HUES6 (cell line): ENCODE measurements around the gene ACTN1.

Experiments
- H3K27ac ChIP-seq: 2 replicates; pipeline ENCODE4 v1.7.0; 2013; ENCODE audit warnings: low read depth, mild to moderate bottlenecking, low read length, inconsistent platforms
- H3K27me3 ChIP-seq: 2 replicates; pipeline ENCODE4 v1.6.1; 2013; ENCODE audit warnings: low read length; ENCODE audit not compliant: control insufficient read depth, insufficient read depth
- H3K36me3 ChIP-seq: 2 replicates; pipeline ENCODE4 v1.6.1; 2013; ENCODE audit warnings: low read length; ENCODE audit not compliant: control insufficient read depth, insufficient read depth
- H3K4me1 ChIP-seq: 2 replicates; pipeline ENCODE4 v1.6.1; 2013; ENCODE audit warnings: low read length; ENCODE audit not compliant: control insufficient read depth, insufficient read depth
- H3K4me3 ChIP-seq: 2 replicates; pipeline ENCODE4 v1.5.1; 2013; ENCODE audit warnings: low read depth, low read length
- H3K9ac ChIP-seq: one replicate; pipeline ENCODE4 v1.6.1; 2013; ENCODE audit warnings: mild to moderate bottlenecking, low read length
- H3K9me3 ChIP-seq: 2 replicates; pipeline ENCODE4 v1.6.1; 2013; ENCODE audit warnings: low read depth, low read length; ENCODE audit not compliant: control insufficient read depth, insufficient read depth

Gene ACTN1

GRCh38 chr14:68882235-68882634 is 96.9 kb downstream of the ACTN1 start:
- Histone ChIP-seq H3K27ac (no peak overlapping the region), H3K4me1 (no peaks in the 10 kb centered on the region), H3K27me3 (no peaks in the 10 kb centered on the region), H3K36me3 (peaks cover 95% of the 10 kb centered on the region), H3K9me3 (no peaks in the 10 kb centered on the region), H3K9ac (no peak overlapping the region), H3K4me3 (no peak overlapping the region)

- no peak overlapping the region for H3K4me3 ChIP-seq
- H3K36me3 ChIP-seq = peaks cover 98% of the 10 kb centered on the region
- H3K9ac ChIP-seq = no peak overlapping the region
- H3K27ac ChIP-seq = no peak overlapping the region
- no peaks in the 10 kb centered on the region for H3K9me3 ChIP-seq
- no peaks in the 10 kb centered on the region for H3K4me1 ChIP-seq
- H3K27me3 ChIP-seq = no peaks in the 10 kb centered on the region
Observed at GRCh38 chr14:68881396-68881795, 97.7 kb downstream of the ACTN1 start.

- no peaks in the 10 kb centered on the region for H3K27me3 ChIP-seq
- no peaks in the 10 kb centered on the region for H3K4me1 ChIP-seq
- H3K4me3 ChIP-seq = no peak overlapping the region
- H3K9ac ChIP-seq = no peak overlapping the region
- H3K9me3 ChIP-seq = no peaks in the 10 kb centered on the region
- peaks cover 99% of the 10 kb centered on the region for H3K36me3 ChIP-seq
- no peak overlapping the region for H3K27ac ChIP-seq
Observed at GRCh38 chr14:68880581-68881105, 98.5 kb downstream of the ACTN1 start.

GRCh38 chr14:68879841-68880575 is 99.1 kb downstream of the ACTN1 start:
- Histone ChIP-seq H3K36me3 (peaks cover 99% of the 10 kb centered on the region), H3K27me3 (no peaks in the 10 kb centered on the region), H3K9me3 (no peaks in the 10 kb centered on the region), H3K9ac (no peak overlapping the region), H3K4me3 (no peak overlapping the region), H3K4me1 (no peaks in the 10 kb centered on the region), H3K27ac (no peak overlapping the region)

DNA sequence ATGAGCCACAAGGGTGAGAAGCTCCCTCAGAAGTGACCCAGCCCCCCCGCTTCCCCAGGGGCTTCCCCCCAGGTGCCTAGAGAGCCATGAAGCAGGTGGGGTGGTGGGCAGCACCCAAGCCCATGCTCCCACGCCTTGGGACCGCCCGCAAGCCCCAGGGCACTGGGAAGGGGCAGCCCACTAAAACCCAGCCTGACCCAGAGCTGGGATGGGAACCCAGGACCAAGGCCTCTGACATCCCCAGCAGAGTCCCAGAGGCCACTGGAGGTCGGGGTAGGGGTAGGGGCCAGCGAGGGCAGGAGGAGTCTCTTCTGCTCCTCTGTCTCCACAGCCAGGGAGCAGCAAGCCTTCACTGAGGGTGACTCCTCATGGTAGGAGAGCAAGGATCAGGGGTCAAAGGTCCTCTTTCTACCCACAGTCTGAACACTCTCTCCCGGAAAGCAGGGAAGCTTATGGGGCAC is 99.8 kb downstream of the ACTN1 start:
- Histone ChIP-seq H3K9me3 (no peaks in the 10 kb centered on the region), H3K27ac (no peak overlapping the region), H3K36me3 (peaks cover 99% of the 10 kb centered on the region), H3K4me1 (no peaks in the 10 kb centered on the region), H3K9ac (no peak overlapping the region), H3K27me3 (no peaks in the 10 kb centered on the region), H3K4me3 (no peak overlapping the region)

GRCh38 chr14:68878908-68879307 is 100.2 kb downstream of the ACTN1 start:
- Histone ChIP-seq H3K27me3 (no peaks in the 10 kb centered on the region), H3K9me3 (no peaks in the 10 kb centered on the region), H3K4me1 (no peaks in the 10 kb centered on the region), H3K27ac (no peak overlapping the region), H3K4me3 (no peak overlapping the region), H3K36me3 (peaks cover 99% of the 10 kb centered on the region), H3K9ac (no peak overlapping the region)

DNA sequence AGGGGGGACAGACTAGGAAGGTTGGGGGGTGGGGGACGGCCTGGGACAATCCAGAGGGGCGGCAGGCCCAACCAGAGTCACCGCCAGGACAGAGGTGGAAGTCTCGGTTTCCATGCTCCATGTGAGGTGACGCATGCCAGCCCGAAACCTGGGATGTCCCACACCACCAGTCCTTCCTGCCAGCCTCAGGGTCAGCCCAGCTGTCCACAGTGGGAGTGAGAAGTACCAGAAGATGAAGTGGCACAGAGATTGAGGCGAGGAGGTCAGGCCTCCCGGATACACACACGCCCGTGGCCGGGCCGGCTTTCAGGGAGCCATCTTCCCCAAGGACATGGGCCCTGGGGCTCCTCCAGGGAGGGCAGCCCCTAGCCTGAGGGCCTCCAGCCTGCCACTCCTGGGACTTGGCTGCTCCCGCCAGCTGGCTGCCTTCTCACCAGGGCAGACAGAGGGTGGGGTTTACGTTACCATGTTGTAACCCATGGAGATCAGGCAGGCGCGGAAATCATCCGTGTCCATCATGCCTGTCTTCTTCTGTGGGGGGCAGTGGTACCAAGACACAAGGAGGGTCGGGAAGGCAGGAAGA is 101.0 kb downstream of the ACTN1 start:
- peaks cover 99% of the 10 kb centered on the region for H3K36me3 ChIP-seq
- H3K9me3 ChIP-seq = no peaks in the 10 kb centered on the region
- no peak overlapping the region for H3K9ac ChIP-seq
- no peak overlapping the region for H3K4me3 ChIP-seq
- H3K27me3 ChIP-seq = no peaks in the 10 kb centered on the region
- H3K4me1 ChIP-seq = no peaks in the 10 kb centered on the region
- no peak overlapping the region for H3K27ac ChIP-seq

DNA sequence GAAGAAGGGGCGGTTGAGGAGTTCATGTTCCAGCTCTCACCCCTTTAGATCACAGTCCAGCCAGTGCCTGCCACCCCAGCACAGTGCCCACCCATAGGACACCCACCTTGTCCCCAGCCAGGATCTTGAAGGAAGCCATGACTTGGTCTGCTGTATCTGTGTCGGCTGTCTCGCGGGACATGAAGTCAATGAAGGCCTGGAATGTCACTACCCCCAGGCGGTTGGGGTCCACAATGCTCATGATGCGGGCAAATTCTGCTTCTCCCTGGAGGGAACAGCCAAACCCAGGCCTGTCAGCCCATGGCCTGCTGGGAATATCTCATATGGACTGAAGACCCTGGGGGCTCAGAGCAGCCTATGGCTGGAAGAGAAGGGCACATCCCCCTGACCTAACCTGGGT is 102.1 kb downstream of the ACTN1 start:
- H3K9ac ChIP-seq = no peak overlapping the region
- no peak overlapping the region for H3K4me3 ChIP-seq
- no peaks in the 10 kb centered on the region for H3K9me3 ChIP-seq
- no peaks in the 10 kb centered on the region for H3K27me3 ChIP-seq
- H3K36me3 ChIP-seq = peaks cover 99% of the 10 kb centered on the region
- H3K27ac ChIP-seq = no peak overlapping the region
- H3K4me1 ChIP-seq = no peaks in the 10 kb centered on the region

DNA sequence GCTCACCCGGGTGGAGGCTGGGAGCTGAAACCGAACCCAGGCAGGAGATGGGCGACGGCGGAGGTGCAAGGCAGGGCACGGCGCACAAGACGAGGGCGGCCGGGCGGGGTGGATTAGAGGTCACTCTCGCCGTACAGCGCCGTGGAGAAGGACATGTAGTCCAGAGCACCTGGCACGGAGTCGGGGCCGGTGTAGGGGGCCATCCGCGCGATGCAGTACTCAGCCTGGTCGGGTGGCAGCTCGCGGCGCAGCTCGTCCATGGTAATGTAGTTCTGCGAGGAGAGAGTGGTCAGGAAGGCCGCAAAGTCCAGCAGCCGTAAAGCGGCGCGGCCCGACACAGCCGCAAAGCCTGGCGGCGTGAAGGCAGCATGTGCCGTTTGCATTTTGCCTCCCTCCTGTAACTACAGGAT is 104.4 kb downstream of the ACTN1 start:
- H3K27me3 ChIP-seq = no peaks in the 10 kb centered on the region
- no peak overlapping the region for H3K9ac ChIP-seq
- no peak overlapping the region for H3K27ac ChIP-seq
- H3K36me3 ChIP-seq = peaks cover 89% of the 10 kb centered on the region
- H3K9me3 ChIP-seq = no peaks in the 10 kb centered on the region
- no peak overlapping the region for H3K4me3 ChIP-seq
- no peaks in the 10 kb centered on the region for H3K4me1 ChIP-seq

GRCh38 chr14:68873376-68873775 is 105.7 kb downstream of the ACTN1 start:
- H3K36me3 ChIP-seq = peaks cover 76% of the 10 kb centered on the region
- H3K4me3 ChIP-seq = no peak overlapping the region
- H3K9me3 ChIP-seq = no peaks in the 10 kb centered on the region
- no peaks in the 10 kb centered on the region for H3K27me3 ChIP-seq
- H3K27ac ChIP-seq = no peak overlapping the region
- no peak overlapping the region for H3K9ac ChIP-seq
- no peaks in the 10 kb centered on the region for H3K4me1 ChIP-seq

DNA sequence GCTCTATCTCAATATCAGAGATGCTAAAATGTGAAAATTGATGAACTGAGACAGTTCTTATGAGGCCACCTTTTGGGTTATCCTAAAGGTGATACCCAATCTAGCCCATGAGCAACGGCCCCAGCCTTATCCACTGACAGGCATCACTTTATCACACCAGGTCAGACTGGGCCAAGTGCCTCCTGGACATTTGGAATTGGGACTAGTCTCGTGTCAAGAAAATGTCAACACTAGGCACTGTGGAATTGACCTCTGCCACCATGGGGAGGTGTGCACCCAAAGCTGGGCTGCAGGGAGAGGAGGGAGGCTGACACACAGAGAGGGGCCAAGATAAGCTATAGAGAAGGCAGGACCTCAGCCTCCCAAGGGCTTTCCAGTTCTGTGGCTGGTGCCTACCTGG is 107.7 kb downstream of the ACTN1 start:
- Histone ChIP-seq H3K9ac (no peak overlapping the region), H3K27ac (no peak overlapping the region), H3K36me3 (peaks cover 56% of the 10 kb centered on the region), H3K4me3 (no peak overlapping the region), H3K27me3 (no peaks in the 10 kb centered on the region), H3K4me1 (no peaks in the 10 kb centered on the region), H3K9me3 (no peaks in the 10 kb centered on the region)
